Head of caudate nucleus (tissue), 42 donors: Measurements from ENCODE around the gene IFITM5.

ENCODE experiments used
- DNase-seq, 42 donors: peaks; one replicate each; pipeline versions ENCODE4 v3.0.0 to v3.0.0-alpha.2; 2020 to 2021; ENCODE audit warnings: mixed read lengths in 7 of 42
- intact Hi-C: fragments of 100-400 bp; cut with DNase I; formaldehyde crosslinking; loops from one replicate; pipeline ENCODE4 v1.15.0; 2022

Gene IFITM5

DNA sequence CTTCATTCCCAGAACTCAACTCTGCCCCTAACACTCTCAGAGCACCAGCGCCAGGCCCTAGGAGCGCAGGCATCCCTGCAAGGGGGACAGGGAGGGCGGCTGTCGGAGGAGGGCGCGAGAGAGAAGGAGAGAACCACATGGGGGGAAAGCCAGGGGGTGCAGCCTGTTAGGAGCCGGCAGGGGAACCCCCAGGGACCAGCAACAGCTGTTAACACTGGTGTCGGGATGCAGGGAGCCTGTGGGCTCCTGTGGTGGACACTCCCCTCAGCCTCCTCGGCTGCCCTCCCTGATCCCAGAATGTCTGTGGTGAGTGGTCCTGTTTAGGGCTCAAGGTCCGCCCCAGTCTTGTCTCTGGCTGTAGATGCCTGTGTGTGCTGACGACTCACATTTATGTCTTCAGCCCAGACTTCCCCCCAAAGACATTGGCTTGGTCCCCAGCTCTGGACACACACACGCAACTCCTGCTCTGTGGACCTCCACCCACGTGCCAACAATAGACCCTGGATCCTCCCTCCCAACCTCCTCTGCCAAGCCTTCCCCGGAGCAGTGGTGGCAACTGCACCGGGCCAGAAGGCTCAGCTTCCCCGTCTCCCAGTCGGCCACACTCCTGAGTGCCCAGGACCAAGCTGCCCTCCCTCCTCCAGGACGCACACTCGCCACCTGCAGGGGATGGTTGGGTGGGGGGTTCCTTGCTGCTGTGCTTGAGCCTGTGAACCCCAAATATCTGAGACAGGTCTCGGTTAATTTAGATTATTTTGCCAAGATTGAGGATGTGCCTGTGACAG lies 817 bp upstream of the IFITM5 start:
- intact Hi-C loops, result loop anchor here (10.0 kb wide), 1 partner anchor 55 kb away; no protein-coding TSS in a partner anchor
- peak in 1 of 42 donors; percentile 20 for DNase-seq

DNA sequence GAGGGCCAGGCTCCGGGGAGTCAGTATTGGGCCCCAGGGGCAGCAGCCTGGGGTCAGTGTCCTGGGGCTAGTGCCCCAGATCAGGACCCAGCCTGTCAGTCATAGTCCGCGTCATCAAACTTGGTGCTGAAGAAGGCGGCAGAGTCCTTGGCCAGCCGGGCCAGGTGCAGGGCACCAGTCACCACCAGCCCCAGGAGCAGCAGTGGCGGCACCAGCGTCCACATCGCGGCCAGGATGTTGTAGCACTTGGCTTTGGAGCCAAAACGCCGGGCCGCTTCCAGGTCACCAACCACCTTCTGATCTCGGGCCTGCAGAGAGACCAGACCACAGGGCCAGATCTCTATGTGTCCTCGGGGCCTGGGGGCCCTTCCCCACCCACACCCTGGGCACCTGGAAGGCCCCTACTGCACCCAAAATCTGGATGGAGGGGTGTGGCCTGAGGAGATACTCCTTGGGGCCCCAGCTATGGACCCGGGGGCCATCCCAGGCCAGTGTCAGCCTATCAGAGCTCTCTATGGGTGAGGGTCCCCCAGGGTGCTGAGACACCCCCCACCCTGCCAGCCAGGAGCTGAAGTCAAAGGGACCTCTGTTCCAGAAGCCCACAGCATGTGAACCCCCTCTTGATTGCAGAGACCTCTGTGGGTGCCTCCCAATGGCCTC lies 790 bp downstream of the IFITM5 start:
- no peak for DNase-seq
- intact Hi-C loops, result no loop called here

GRCh38 chr11:297586-298405 lies 1.5 kb downstream of the IFITM5 start:
- intact Hi-C loops, result no loop called here
- no peak for DNase-seq

- intact Hi-C loops, result no loop called here
- DNase-seq, result no peak
Measured at GRCh38 chr11:297051-297585, 2.2 kb downstream of the IFITM5 start.

- DNase-seq, result no peak
- intact Hi-C loops, result no loop called here
Measured at GRCh38 chr11:296171-297050, 2.9 kb downstream of the IFITM5 start.

DNA sequence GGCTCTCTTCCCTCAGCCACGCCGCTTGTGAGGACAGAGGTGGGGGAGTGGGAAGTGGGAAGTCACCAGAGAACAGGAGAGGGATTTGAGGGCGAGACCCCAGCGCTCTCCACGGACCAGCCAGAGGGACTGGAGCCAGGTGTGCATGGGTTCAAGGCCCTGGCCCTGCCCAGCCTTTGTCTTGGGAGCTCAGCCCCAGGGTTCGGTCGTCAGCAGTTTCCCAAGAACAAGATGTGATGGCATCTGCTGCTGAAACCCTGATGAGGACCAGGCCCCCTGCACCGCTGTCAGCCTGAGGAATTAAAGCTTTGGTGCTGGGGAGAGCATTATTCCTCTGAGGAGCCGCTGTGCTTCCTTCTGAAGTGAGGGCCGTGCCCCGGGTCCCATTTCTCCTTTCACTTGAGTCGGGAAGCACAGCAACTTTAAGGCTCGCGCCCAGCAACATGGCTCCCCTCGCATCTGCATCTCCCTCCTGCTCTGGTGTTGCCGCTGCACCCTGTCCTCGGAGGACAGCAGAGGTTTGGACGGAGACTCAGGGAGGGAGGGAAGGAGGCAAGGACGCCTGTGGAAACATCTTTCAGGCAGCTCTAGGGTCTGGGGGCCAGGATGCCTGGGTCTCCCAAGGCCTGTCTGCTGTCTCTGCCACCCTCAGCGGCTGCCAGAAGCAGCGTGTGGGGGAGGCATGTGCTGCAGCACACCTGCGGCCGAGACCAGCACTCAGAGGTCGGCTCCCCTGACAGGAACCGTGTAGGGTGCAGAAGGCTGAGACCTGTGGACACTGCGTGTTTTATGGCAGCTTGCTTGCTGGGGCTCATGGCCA lies 3.8 kb downstream of the IFITM5 start:
- no peak for DNase-seq
- intact Hi-C loops, result no loop called here

DNA sequence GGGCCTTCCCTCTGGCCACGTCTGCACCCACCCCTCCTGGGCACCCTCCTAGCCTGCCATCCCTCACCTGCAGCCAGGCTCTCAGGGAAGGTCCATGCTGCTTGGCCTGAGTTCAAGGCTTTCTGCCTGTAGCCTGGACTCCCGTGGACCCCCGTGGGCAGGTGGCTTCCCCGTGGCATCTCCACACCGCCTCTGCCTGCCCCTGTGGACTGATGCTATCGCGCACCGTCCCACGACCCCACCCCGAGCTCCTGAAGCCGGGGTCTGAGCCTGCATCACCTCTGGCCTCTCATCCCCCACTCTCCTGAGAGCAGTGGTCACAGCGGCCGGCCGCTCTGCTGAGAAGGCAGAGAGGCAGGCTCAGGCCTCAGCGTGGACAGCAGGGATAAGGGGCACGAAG lies 4.5 kb downstream of the IFITM5 start:
- intact Hi-C loops, result no loop called here
- no peak for DNase-seq

DNA sequence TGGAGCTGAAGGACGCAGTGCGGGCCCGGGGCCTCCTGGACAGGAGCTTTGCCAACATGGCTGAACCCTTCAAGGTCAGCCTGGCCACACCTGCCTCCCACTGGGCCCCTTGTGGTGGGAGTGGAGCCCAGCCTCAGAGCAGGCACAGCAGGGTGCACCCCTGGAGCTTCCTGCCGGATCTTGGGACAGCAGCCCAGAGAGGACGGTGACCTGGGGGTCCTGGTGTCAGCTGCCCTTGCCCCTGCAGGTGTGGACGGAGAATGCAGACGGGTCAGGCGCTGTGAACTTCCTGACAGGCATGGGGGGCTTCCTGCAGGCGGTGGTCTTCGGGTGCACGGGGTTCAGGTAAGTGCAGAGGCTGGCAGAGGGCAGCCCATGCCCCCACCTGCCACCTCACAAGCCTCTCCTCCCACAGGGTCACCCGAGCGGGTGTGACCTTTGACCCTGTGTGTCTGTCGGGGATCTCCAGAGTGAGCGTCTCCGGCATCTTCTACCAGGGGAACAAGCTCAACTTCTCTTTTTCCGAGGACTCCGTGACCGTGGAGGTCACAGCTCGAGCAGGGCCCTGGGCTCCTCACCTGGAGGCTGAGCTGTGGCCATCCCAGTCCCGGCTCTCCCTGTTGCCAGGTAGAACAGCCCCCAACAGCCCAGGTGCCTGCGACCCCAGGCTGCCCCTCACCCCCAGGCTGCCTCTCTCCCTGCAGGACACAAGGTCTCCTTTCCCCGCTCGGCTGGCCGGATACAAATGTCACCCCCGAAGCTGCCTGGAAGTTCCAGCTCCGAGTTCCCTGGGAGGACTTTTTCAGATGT lies 5.3 kb downstream of the IFITM5 start:
- DNase-seq, result no peak
- intact Hi-C loops, result no loop called here

DNA sequence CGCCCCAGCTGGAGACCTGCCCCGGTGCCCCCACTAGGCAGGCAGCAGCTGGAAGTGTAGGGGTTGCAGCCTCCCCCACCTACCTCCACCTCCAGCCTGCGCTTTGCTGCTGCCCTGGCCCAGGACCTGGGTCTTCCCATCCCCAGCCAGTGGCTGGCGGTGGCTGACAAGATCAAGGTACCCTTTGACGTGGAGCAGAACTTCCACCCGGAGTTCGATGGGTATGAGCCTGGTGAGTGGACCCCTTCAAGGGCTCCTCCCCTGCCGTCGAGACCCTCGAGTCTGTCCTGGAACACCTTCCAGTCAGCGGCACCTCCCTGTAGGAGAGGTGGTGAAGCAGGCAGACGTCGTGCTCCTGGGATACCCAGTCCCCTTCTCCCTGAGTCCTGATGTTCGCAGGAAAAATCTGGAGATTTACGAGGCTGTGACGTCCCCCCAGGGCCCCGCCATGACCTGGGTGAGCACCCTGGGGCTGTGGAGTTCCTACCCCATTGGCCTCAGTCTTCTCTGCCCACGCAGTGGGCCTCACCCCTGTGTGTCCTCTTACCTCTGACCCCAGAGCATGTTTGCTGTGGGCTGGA lies 6.0 kb downstream of the IFITM5 start:
- intact Hi-C loops, result no loop called here
- DNase-seq, result no peak

DNA sequence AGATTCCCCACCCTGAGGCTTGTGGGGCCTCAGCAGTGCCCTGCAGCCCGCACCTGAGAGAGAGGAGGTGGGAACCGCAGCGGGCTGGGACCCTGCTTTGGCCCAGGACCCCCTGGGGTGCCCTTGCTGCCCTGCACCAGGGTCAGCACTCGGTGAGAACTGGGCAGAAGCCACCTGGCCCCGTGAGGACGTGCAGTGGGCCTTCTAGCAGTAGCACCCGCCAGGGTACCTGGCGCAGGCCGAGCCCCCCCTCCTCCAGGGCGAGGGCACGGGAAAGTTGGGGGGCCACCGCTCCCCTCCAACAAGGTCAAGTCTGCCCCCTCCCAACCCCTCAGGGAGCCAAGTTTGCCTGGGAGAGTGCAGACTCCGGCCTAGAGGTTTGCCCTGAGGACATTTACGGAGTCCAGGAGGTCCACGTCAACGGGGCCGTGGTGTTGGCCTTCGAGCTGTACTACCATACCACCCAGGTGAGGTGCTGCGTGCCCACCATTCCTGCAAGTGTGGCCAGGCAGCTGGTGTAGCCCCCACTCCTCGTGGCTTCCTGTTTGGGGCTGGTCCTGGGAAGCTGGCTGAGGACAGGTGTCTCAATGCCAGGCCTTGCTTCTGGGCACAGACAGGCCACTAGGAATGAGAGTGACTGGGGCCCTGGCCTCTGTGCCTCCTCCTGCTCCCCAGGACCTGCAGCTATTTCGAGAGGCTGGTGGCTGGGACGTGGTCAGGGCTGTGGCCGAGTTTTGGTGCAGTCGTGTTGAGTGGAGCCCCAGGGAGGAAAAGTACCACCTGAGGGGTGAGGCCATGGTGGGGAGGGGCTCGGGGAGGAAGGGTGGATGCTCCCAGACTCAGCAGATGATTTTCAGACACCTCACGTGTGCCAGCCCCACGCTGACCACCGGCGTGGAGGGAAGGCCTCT lies 6.9 kb downstream of the IFITM5 start:
- DNase-seq, result no peak
- intact Hi-C loops, result no loop called here

DNA sequence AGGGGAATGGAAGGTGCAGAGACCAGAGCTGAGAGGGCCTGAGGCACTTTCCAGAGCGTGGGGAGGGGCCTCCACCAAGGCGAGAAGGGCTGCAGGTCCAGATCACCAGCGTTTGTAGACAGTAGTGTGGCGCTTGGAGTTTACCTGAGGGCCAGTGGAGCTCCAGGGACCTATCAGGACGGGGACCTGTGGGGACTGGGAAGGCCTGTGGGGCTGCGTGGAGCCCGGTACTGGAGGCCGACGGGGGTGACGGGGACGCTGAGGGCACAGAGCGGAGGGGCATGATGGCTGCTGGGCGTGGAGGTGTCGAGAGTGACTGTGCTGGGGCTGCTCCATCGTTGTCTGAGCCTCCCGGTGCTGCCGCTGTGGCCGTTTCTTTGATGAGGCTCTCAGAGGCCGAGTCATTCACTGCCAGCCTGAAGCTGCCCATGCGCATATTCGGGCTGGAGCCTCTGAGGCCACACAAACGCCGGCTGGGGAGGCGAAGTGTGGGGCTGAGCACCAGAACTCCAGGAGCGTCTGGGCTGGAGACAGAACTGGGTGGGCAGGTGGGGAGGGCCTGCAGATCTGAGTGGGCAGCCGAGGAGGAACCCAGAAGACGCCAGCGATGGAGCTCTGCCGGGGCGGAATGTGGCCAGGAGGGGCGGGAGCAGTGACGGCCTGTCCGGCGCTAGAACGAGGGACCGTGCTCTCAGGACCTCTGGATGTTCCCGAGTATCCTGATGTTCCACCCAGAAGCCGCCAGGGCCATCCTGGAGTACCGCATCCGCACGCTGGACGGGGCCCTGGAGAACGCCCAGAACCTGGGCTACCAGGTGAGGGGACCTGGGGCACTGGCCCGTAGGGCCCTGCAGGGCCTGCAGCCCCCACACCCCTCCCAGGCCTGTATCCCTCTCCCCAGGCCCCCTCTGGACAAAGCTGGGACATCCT lies 7.8 kb downstream of the IFITM5 start:
- DNase-seq, result no peak
- intact Hi-C loops, result no loop called here

GRCh38 chr11:290621-291231 lies 8.6 kb downstream of the IFITM5 start:
- intact Hi-C loops, result no loop called here
- no peak for DNase-seq

DNA sequence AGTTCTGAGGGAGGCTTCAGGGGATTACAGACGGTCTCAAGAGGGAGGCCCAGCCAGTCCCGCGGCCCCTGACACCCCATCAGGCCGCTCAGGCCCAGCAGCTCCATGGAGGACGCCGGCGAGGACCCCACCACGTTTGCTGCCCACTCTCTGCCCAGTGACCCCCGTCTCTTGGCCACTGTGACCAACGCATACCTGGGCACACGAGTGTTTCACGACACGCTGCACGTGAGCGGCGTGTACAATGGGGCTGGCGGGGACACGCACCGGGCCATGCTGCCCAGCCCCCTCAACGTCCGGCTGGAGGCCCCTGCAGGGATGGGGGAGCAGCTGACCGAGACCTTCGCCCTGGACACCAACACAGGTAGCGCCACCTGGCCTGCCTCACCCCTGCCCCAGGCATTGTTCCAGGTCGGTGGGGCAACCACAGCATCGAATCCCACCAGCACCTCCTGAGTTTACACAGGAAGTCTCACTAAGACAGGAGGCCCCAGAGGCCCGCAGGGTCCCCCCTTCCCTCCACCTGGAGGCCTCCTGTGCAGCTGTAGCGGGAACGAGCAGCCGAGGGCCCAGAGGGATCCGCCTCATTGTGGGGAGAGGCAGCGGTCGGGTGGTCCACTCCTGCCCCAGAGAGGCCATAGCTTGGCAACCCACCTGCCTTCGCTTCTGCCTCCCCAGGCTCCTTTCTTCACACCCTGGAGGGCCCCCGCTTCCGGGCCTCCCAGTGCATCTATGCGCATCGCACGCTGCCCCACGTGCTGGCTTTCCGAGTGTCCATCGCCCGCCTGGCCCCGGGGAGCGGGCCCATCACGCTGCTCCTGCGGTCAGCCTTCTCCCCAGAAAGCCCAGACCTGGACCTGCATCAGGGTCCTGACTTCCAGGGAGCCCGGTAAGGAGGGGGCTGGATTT lies 9.4 kb downstream of the IFITM5 start:
- intact Hi-C loops, result no loop called here
- DNase-seq, result peak in 1 of 42 donors; percentile 25
